GM23248 (cell line): ENCODE measurements around the gene MRPL37.

Source experiments
- EZH2 ChIP-seq: fragments of 200-600 bp; sonication (generic); IDR thresholded peaks from 2 replicates; pipeline ENCODE4 v1.6.1; 2018; ENCODE audit warnings: antibody characterized with exemption, mild to moderate bottlenecking; ENCODE audit not compliant: insufficient read depth, poor library complexity, severe bottlenecking
- EZH2phosphoT487 ChIP-seq: fragments of 200-600 bp; sonication (generic); IDR thresholded peaks from 2 replicates; pipeline ENCODE4 v1.6.1; 2018; ENCODE audit warnings: antibody characterized with exemption, moderate library complexity, mild to moderate bottlenecking, low read depth; ENCODE audit not compliant: insufficient read depth

DNA sequence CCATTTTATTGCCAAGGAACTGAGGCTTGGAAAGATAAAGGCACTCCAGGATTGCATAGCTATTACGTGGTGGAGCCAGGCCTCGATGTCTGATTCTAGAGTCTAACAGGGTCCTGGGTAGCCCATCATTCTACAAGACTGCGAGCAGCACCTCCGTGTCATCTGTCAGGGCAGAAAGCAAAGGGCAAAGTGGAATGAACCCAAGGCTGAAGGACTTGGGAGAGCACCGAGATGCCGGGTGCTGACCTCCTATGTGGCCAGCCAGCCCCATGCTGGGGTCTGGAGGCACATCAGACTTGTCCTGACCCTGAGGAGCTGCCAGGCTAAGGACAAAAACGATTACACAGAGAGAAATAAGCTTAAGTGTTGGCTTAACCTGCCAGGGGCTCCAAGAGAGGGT, 62.3 kb downstream of the MRPL37 start:
- TF ChIP-seq EZH2 (no peak), EZH2phosphoT487 (no peak)
